Activated naive CD4-positive, alpha-beta T cell treated with anti-CD3 and anti-CD28 coated beads, Interleukin-2, amount 50 U/mL, for 16 hours (primary cell): ENCODE measurements around the gene ASMTL.
"Not testable (repeated sequence)": the region's sequence is repeated elsewhere in the genome, so short reads cannot be mapped to it uniquely, and the experiment has no call there.

Experiments
- DNase-seq: peaks from one replicate; pipeline ENCODE4 v3.0.0-alpha.2; 2020

ASMTL gene

DNA sequence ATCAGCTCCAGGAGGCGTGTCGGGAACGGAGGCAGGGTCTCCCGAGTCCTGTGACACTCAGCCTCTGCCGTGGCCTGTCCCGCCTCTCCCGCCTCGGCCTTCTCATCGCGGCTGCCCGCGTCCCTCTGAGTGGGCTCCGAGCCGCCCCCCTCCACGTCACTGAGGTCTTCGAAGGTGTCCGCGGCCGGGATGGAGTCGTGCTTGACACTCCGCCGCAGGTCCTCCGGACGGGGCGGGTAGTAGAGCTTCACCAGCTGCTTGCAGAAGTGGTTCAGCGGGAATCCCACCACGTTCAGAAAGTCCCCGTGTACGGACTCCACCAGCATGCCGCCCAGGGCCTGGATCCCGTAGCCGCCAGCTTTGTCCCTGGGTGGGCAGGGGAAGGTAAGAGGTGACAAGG, 25.0 kb downstream of the ASMTL start:
- DNase-seq: no peak

- not testable (repeated sequence) for DNase-seq
Measured at GRCh38 chrX:1426321-1426720, 26.4 kb downstream of the ASMTL start.

DNA sequence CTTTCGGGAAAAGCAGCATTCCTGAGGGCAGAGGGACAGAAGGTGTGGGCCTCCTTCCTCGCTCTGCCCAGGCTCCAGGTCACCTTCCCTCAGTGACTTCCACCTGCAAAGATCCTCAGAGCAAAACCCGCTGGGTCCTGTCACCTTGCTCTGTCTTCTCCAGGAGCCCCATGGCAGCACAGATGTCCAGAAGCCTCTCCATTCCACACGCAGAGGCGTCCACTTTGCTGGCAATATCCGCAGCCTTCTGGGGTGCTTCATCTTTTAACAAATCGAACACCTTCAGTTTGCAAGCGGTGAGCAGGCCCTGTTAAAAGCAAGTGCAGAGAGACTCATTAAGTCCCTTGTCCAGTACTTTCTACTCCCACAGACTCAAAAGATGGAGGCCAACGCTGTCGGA, 27.3 kb downstream of the ASMTL start:
- no peak for DNase-seq

DNA sequence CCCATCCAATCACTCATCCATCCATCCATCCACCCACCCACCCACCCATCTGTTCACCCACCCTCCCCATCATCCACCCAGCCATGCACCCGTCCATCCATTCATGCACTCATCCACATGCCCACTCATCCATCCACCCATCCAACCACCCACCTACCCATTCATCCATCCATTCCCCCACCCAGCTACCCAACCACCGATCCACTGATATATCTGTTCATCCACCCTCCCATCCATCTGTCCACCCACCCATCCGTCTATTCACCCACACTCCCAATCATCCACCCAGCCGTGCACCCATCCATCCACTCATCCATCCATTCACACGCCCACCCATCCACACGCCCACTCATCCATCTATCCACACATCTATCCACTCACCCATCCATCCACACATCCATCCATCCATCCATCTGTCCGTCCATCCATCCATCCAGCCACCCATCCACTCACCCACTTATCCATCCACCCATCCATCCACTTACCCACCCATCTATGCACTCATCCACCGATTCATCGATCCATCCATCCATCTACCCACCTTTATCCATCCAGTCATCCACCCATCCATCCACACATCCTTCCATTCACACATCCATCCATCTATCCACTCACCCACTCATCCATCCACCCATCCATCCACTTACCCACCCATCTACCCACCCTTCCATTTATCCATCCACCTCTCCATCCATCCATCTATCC, 28.4 kb downstream of the ASMTL start:
- no peak for DNase-seq

GRCh38 chrX:1423215-1423614, 29.5 kb downstream of the ASMTL start:
- no peak for DNase-seq

DNA sequence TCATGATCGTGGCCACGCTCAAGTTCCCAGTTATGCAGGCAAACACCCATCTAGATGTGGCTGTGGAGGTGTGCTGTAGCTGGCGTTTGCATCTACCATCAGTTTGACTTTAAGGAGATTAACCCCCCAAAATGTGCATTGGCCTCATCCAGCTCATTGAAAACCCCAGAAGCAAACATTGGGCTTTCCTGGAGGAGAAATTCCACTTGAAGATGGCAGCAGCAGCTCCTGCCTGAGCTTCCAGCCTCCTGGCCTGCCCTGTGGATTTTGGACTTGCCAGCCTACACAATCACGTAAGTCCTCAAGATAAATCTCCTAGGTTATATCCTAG, 30.6 kb downstream of the ASMTL start:
- no peak for DNase-seq

DNA sequence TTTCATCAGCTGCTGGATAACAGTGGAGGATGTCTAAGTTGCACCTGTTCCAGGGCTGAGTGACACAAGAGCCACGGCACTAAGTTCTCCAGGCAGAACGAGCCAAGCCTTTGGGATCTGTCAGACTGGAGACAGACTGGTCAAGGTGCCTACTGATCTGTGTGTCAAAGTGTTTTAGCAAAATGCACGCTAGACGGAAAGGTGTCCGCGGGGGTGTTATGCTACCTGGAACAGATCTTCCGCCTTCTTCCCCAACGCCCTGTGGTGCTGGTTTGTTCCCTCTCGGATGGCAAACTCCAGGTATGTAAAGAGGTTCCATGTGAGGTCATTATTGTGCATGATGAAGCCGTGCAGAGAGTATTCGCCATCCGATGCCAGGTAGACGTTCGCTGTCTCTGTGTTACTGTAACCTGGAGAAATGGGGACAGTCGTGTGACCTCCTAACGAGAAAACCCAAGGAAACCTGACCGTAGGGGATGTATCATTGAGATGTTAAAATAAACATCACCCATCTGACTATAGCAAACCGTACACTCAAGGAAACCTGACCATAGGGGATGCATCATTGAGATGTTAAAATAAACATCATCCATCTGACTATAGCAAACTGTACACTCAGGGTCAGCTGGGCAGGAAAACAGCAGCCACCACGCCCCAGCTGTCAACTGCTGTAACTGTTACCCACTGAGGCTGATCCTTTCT, 31.1 kb downstream of the ASMTL start:
- DNase-seq: no peak

- no peak for DNase-seq
Measured at GRCh38 chrX:1420371-1420770, 32.3 kb downstream of the ASMTL start.

DNA sequence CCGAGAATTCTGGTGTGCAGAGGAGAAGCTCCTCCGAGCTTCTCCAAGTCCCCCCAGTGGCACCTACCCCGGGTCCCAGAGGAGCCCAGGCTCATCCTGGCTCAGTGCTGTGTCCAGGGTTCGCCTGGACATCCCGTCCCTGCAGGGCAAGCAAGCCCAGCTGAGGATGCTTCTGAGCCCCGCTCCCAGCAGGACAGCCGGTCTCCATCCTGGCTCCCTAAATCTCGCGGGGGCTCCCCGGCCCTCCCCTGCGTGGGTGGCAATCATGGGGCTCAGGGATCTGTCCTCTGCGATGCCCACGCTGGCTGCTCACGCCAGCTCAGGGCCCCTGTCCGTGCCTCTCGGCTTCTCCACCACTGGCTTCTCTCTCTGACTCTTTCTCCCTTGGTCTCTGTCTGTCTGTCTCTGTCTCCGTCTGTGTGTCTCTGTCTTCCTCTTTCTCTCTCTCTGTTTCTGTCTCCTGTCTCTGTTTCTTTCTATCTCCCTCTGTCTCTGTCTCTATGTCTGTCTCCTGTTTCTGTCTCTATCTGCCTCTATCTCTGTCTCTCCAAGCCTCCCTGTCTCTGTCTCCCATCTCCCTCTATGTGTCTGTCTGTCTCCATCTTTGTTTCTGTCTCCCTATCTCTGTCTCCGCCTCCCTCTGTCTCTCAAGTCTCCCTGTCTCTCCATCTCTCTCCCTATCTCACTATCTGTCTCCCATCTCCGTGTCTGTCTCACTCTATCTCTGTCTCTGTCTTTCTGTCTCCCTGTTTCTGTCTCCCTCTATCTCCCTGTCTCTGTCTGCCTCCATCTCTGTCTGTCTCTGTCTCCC, 33.0 kb downstream of the ASMTL start:
- DNase-seq: no peak

- DNase-seq: no peak
Measured at GRCh38 chrX:1418901-1419544, 33.7 kb downstream of the ASMTL start.

DNA sequence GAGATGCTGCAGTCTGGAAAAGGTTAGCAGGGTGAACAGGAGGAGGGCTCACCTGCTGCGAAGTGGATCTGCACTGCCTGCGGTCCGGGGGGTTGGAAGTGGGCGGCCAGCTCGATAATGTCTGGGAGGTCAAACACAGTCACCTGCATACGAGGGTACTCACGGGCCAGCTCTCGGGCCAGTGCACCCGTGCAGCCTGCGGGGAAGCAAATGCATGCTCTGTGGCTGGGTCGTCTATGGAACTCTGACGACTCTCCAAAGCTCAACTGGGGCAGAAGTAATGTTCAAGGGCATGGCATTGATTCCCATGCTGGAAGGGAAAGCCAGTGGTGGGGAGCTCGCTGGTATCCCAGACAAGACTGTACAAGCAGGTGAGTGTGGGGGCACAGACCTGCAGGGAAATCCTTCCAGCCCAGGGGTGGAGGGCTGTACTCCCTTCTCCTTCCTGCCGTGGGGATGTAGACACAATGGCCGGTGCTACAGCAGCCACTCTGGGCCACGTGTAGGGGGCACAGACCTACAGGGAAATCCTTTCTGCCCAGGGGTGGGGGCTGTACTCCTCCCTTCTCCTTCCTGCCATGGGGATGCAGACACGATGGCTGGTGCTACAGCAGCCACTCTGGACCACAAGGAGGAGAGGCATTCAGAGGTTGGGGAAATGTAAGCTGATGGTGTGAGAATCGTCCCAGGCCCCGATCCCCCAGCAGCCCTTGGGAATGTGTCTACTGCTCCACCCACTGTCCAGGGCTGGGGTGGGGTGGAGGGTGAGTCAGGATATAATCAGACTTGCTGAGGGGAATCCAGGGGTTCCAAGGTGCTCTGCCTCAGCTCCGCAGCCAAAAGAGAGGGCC, 34.6 kb downstream of the ASMTL start:
- DNase-seq: no peak

- no peak for DNase-seq
Measured at GRCh38 chrX:1416965-1417760, 35.5 kb downstream of the ASMTL start.

- no peak for DNase-seq
Measured at GRCh38 chrX:1416327-1416784, 36.4 kb downstream of the ASMTL start.

GRCh38 chrX:1412551-1413161, 40.1 kb downstream of the ASMTL start:
- DNase-seq: no peak

GRCh38 chrX:1411326-1411725, 41.4 kb downstream of the ASMTL start:
- DNase-seq: no peak

GRCh38 chrX:1407035-1407434, 45.7 kb downstream of the ASMTL start:
- DNase-seq: no peak

DNA sequence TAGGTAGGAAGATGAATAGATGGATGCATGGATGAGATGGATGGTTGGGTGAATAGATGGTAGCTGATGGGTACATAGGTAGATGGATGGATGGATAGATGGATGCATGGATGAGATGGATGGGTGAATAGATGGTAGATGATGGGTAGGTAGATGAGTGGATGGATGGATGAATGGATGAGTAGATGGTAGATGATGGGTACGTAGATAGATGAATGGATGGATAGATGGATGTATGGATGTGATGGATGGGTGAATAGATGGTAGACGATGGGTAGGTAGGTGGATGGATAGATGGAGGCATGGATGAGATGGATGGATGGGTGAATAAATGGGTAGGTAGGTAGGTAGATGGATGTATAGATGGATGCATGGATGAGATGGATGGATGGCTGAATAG, 46.9 kb downstream of the ASMTL start:
- not testable (repeated sequence) for DNase-seq

GRCh38 chrX:1403867-1404266, 48.8 kb downstream of the ASMTL start:
- DNase-seq: not testable (repeated sequence)

GRCh38 chrX:1403228-1403627, 49.5 kb downstream of the ASMTL start:
- no peak for DNase-seq

- no peak for DNase-seq
Measured at GRCh38 chrX:1401611-1402430, 50.9 kb downstream of the ASMTL start.
